ENCODE results near the gene GPRC5C.

- no peak for TF ChIP-seq CTCF (IDR thresholded peaks at IDR 0.05; ENCODE audit: low read depth, low read length, missing input control)
- TF ChIP-seq GABPA (IDR thresholded peaks at IDR 0.05 in 1 of 2, conservative IDR thresholded peaks at IDR 0.05 in 1 of 2) = no peak
- no peak for TF ChIP-seq RAD21 (IDR thresholded peaks at IDR 0.05)
- TF ChIP-seq HNF4G (IDR thresholded peaks at IDR 0.05) = no peak
- TF ChIP-seq MAX (IDR thresholded peaks at IDR 0.05) = no peak
- no peak for TF ChIP-seq FOXA1 (IDR thresholded peaks at IDR 0.05)
Observed at GRCh38 chr17:74427763-74428153, 4.1 kb upstream of the GPRC5C start.

Data from liver (tissue), 3 donors.